Sigmoid colon (tissue), 3 donors: Measurements from ENCODE around the gene TPCN2.

Experiments
- CTCF ChIP-seq, 4 experiments: fragments of 450-650 bp in 3 of 4; fragments of 200-600 bp in 1 of 4; IDR thresholded peaks; one replicate each; pipeline ENCODE4 v1.5.1; 2016 to 2019; ENCODE audit warnings: antibody characterized with exemption in 4 of 4, mild to moderate bottlenecking in 3 of 4, moderate library complexity in 2 of 4
- POLR2A ChIP-seq, 2 donors: fragments of 450-650 bp; IDR thresholded peaks; one replicate each; pipeline ENCODE4 v1.6.1; 2016; ENCODE audit warnings: antibody characterized with exemption in 2 of 2, mild to moderate bottlenecking in 2 of 2, moderate library complexity in 2 of 2

DNA sequence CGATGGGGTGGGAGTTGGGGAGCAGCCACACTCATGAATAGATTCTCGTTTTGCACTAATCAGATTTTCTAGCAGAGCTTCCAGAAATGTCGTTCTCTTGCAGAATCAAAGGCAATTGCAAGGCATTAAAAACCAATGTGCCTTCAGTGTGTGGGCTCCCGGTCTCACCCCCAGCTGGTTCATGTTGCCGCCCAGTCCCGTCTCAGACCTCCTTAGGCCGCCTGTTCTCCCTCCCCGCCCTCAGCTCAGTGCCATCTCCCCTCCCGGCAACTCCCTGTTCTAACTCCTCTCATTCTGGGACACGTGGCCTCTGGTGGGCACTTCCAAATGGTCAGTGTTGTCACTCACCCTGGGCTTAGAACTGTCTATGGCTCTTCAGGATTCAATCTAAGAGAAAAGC, 64.5 kb downstream of the TPCN2 start:
- TF ChIP-seq CTCF (IDR thresholded peaks at IDR 0.05) (no peak), POLR2A (IDR thresholded peaks at IDR 0.05) (no peak)
